Measurements from ENCODE around the gene MCMBP. TPM values are rescaled to one million over a fixed set of nuclear protein-coding genes. Genes with fewer than 3 reads are reported as not detected.

The MCMBP gene
- total RNA-seq, 1 experiment from 2014 or later: 87.1 TPM

GRCh38 chr10:119878524-119878923 lies 5.9 kb upstream of the MCMBP start:
- Histone ChIP-seq H4K5ac (ENCODE audit: insufficient read length, low read depth, low read length) (no peak overlapping the region), H2BK5ac (ENCODE audit: insufficient read length, low read length) (no peak overlapping the region), H2BK15ac (ENCODE audit: low read depth, low read length) (no peak overlapping the region), H3K9ac (ENCODE audit: extremely low read depth, insufficient read length, low read length) (no peak overlapping the region), H3K56ac (ENCODE audit: insufficient read length, low read depth, low read length) (no peak overlapping the region), H3K14ac (ENCODE audit: insufficient read depth, low read length) (no peak overlapping the region), H2AFZ (ENCODE audit: low read length) (no peak overlapping the region), H4K8ac (replicated peaks; ENCODE audit: insufficient read length, low read depth, low read length) (no peak overlapping the region), H2AK5ac (ENCODE audit: insufficient read length, low read length) (no peak overlapping the region), H3K79me1 (ENCODE audit: insufficient read depth, low read depth, low read length, poor library complexity, severe bottlenecking) (no peaks in the 10 kb centered on the region), H3K4me1 (ENCODE audit: insufficient read depth, low read length) (no peaks in the 10 kb centered on the region), H3K23me2 (ENCODE audit: insufficient read length, low read depth, low read length, poor library complexity, severe bottlenecking) (peaks cover 3% of the 10 kb centered on the region), H4K20me1 (ENCODE audit: control insufficient read depth, insufficient read depth, insufficient read length) (no peaks in the 10 kb centered on the region), H4K91ac (ENCODE audit: insufficient read length, low read depth, low read length) (no peak overlapping the region), H3K79me2 (ENCODE audit: insufficient read depth, low read length) (no peaks in the 10 kb centered on the region), H3K23ac (ENCODE audit: insufficient read length, low read depth, low read length) (no peak overlapping the region), H3K4me2 (ENCODE audit: insufficient read depth, insufficient read length, low read length) (no peak overlapping the region), H3K4ac (ENCODE audit: low read depth, low read length) (no peak overlapping the region), H2BK12ac (ENCODE audit: insufficient read length, low read depth, low read length) (no peak overlapping the region), H3K18ac (ENCODE audit: insufficient read length, low read depth, low read length) (no peak overlapping the region), H3T11ph (ENCODE audit: low read length) (no peak overlapping the region), H2BK20ac (ENCODE audit: low read depth, low read length, poor library complexity, severe bottlenecking) (no peak overlapping the region), H3K9me3 (ENCODE audit: control insufficient read depth, low read depth, low read length) (no peaks in the 10 kb centered on the region), H3K27ac (ENCODE audit: insufficient read length, low read depth, low read length) (no peak overlapping the region), H2BK120ac (ENCODE audit: low read depth, low read length, poor library complexity, severe bottlenecking) (no peak overlapping the region), H3K27me3 (ENCODE audit: insufficient read depth, low read length) (no peaks in the 10 kb centered on the region)
- no peak for TF ChIP-seq CTCF (conservative IDR thresholded peaks at IDR 0.05)
- H3K9me3 Mint-ChIP-seq: no peaks in the 10 kb centered on the region
- H3K27me3 Mint-ChIP-seq (ENCODE audit: low read depth): no peaks in the 10 kb centered on the region
- H3K27ac Mint-ChIP-seq: no peak overlapping the region
- H3K36me3 Mint-ChIP-seq (ENCODE audit: insufficient read depth in 1 of 3, low read depth in 3 of 3): no peaks in the 10 kb centered on the region
- no peak overlapping the region for H3K4me3 Mint-ChIP-seq
- WGBS (ENCODE audit: extremely low coverage, insufficient read length, low lambda C conversion rate): no CpG with 5 or more reads among the region's 2 CpGs
- no peak for DNase-seq
- peaks cover 5 to 6% of the 10 kb centered on the region in 2 experiments; a peak in 3 of 4 replicates for H3K4me1 Mint-ChIP-seq
